SHP77 treated with DMSO at 0.1 percent for 48 hours (cell line): ENCODE results near the gene SLITRK3.

Source experiments
- DNase-seq: peaks from one replicate; lab custom pipeline; 2025; lab: John Stamatoyannopoulos, UW

SLITRK3 gene

GRCh38 chr3:165195640-165196576, at the start of gene SLITRK3:
TSS of gene SLITRK3 (minus strand) at chr3:165196384. CDS start at chr3:165190830, 5,554 bp downstream.
- no peak for DNase-seq

GRCh38 chr3:165243597-165243996, 47.4 kb upstream of the SLITRK3 start:
- DNase-seq = no peak

GRCh38 chr3:165233501-165234195, 37.5 kb upstream of the SLITRK3 start:
- DNase-seq = no peak

- DNase-seq = no peak
Measured at GRCh38 chr3:165225604-165226003, 29.4 kb upstream of the SLITRK3 start.

- DNase-seq = no peak
Measured at GRCh38 chr3:165217739-165218138, 21.6 kb upstream of the SLITRK3 start.

GRCh38 chr3:165212580-165212979, 16.4 kb upstream of the SLITRK3 start:
- DNase-seq = no peak

- DNase-seq = peak; percentile 35
Measured at GRCh38 chr3:165211721-165212120, 15.5 kb upstream of the SLITRK3 start.

- DNase-seq = no peak
Measured at GRCh38 chr3:165210727-165211126, 14.5 kb upstream of the SLITRK3 start.

GRCh38 chr3:165210132-165210531, 13.9 kb upstream of the SLITRK3 start:
- DNase-seq = no peak

GRCh38 chr3:165206454-165207266, 10.5 kb upstream of the SLITRK3 start:
- peak; percentile 84 for DNase-seq

- no peak for DNase-seq
Measured at GRCh38 chr3:165204445-165204844, 8.3 kb upstream of the SLITRK3 start.

- no peak for DNase-seq
Measured at GRCh38 chr3:165202995-165203394, 6.8 kb upstream of the SLITRK3 start.

GRCh38 chr3:165201964-165202363, 5.8 kb upstream of the SLITRK3 start:
- no peak for DNase-seq

- no peak for DNase-seq
Measured at GRCh38 chr3:165197481-165197800, 1.3 kb upstream of the SLITRK3 start.

- no peak for DNase-seq
Measured at GRCh38 chr3:165196577-165197480, 645 bp upstream of the SLITRK3 start.

- DNase-seq = no peak
Measured at GRCh38 chr3:165195241-165195639, 944 bp downstream of the SLITRK3 start.

- DNase-seq = no peak
Measured at GRCh38 chr3:165194511-165195240, 1.5 kb downstream of the SLITRK3 start.

- no peak for DNase-seq
Measured at GRCh38 chr3:165193366-165194254, 2.6 kb downstream of the SLITRK3 start.

GRCh38 chr3:165192610-165193192, 3.5 kb downstream of the SLITRK3 start:
- DNase-seq = no peak
